Stimulated activated CD8-positive, alpha-beta memory T cell treated with anti-CD3 and anti-CD28 coated beads, Interleukin-4, amount 100 ng/mL, for 4 hours (primary cell): Measurements from ENCODE around the gene ABCC4.

ENCODE experiments used
- DNase-seq, 2 donors: peaks; one replicate each; pipeline ENCODE4 v3.0.0-alpha.2; 2020; ENCODE audit warnings: low read depth in 2 of 2, low spot score in 1 of 2

The ABCC4 gene

DNA sequence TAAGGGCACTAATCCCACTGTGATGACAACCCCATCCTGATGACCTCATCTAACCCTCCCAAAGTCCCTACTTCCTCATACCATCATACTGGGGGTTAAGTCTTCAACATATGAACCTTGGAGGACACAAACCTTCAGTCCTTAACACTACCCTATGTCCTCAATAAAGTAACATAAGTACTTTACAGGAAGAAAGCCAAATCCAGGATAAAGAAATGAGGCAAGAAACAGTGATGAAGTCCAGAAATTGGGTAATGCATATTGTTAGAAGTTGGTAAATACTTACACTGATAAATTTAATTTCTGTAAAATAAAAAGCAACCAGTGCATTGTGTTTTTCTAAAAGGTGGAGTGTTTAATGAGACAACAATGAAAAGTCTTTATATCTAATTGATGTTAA lies 304.1 kb downstream of the ABCC4 start:
- no peak for DNase-seq

DNA sequence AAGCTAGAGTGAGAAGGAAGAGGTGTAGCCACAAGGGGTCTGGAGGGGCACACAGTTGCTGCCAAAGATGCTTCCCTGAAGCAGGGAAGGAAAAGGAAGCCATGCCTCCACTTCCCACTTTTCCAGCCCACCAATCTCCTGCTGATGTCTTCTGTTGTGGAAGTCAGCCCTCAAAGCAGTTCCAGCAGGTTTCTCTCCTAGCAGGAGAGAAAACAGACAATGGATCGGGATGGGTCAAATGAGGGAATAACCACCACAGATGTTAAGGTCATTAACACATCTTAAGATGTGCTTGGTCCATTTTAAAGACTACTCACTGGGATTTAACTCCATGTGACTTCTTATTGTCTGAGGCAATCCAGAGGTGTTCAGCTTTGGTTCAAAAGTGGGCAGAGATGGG lies 304.8 kb downstream of the ABCC4 start:
- no peak for DNase-seq

DNA sequence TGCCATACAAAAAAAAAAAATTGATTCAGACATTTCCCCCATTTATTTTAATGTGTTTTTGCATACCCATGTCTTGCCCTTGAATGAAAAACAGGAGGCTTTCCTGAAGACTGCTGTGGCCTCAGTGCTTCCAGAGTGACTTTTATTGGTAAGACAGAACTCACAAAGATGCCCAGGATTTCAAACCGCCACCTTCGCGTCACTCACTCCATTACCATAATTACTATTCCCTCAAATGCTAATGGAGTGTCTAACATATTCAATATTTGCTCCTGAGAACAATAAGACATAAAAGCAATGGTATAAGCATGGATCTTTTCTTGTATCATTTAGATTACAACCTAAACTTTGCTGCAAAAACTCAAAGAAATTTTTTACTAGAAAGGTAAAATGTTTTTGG lies 306.7 kb downstream of the ABCC4 start:
- no peak for DNase-seq

DNA sequence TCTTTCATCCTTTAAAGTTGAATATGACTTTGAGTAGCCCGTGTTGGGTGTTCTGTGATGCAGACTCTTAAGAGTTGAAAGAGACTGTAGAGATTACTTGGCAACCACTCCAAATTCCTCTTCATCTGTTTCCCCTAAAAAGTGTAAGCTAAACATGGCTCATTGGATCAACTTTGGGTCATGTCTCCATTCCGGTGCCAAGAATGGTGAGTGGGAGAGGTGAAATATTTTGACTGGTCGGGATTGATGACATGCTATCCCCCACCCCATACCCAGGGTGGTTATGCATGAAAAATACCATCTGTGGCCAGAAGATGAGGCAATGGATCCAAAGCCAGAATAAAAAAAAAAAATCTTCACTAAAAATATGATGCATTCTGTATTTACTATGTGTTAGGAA lies 307.6 kb downstream of the ABCC4 start:
- DNase-seq = no peak

DNA sequence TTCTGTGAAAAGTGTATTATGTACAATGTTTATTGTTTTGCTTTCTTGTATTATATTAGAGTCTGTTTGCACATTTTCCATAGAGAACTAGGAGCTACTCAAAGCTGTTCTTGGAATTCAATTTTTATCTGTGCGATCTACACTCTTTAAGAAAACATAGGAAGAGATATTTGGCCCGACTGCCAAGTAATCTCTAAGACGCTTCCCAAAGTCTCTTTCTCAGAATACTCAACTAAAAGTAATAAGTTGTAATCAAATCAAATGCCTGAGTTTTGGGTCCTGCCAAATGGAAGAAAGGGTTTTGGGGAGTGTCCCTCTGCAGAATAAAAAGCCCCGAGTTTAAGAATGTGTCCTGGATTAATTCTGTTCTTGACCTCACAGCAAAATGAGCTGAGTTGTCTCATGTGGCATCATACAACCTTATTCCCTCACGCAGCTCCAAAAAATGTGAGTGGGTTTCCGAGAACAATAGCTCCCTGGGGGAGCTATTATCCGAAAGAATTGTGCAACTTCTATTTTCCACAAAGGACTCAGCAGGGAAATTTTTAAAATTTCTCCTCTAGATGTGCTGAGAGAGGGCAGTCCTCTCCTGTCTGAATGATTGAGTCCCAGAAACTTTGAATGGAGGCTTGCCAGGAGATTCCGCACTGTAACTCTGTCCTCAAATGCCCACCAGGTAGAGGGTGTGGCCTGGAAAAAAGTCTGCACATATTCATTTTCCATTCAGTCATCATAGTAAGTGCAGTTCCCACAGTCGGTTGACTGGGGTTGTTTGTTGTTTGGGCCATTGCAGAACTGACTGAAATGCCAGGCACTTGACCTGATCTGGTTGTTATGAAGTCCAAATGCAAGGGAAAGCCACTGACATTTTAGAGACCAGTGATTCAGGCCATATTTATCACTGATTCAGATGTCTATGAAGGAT lies 309.0 kb downstream of the ABCC4 start:
- no peak for DNase-seq

DNA sequence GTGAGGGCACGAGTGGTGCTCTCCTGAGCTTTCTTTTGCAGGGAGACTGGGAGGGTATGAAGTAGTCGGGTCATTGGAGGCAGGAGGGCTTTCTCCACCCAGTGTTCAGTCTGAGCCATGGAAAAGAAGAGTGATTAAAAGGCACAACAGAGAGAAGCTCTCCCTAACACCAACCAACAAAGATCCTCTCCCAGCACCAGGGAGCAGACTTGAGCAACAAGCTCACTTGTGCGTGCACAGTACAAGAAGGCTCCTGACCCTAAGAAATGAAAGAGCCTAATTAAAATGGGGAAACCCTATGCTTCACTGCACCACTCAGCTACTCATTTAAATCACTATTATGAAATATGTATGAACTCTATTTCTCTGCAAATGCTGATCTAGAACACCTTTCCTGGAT lies 312.6 kb downstream of the ABCC4 start:
- no peak for DNase-seq

DNA sequence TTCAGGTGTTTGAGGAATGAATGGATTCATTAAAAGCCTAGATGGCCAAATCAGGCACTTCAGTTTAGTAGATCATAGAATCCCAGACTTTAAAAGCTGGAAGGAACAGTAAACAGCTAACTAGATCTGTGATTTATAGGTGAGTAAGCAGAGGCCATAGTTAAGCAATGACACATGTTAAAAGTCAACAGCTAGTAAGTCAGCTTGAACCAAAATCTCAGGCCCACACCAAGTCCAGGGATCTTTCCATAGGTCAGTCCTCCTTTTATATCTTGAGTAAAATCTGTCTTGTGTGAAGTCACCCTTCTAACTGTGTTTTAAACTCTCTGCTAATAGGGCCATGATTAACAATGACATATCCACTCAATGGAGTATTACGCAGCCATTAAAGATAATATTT lies 313.4 kb downstream of the ABCC4 start:
- no peak for DNase-seq

DNA sequence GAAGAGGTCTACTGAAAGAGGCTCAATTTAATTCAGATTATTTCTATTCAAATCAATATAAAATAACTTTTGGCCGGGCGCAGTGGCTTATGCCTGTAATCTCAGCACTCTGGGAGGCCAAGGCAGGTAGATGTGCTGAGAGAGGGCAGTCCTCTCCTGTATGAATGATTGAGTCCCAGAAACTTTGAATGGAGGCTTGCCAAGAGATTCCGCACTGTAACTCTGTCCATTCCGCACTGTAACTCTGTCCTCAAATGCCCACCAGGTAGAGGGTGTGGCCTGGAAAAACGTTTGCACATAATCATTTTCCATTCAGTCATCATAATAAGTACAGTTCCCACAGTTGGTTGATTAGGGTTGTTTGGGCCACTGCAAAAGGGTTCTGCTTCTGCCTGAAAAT lies 314.2 kb downstream of the ABCC4 start:
- DNase-seq = no peak

DNA sequence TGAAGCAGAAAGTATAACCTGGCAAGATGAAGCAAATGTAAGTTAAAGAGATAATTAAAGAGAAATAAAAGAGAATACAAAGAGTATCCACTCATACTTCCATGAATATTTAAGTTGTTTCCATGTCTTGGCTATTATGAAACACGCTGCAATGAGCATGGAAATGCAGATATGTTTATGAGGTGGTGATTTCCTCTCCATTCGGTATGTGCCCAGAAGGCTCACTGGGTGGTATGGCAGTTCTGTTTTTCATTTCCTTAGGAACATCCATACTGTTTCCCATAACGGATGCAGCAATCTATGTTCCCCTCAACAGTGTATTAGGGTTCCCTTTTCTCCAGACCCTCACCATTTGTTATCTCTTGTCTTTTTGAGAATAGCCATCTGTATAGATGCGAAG lies 316.3 kb downstream of the ABCC4 start:
- no peak for DNase-seq

DNA sequence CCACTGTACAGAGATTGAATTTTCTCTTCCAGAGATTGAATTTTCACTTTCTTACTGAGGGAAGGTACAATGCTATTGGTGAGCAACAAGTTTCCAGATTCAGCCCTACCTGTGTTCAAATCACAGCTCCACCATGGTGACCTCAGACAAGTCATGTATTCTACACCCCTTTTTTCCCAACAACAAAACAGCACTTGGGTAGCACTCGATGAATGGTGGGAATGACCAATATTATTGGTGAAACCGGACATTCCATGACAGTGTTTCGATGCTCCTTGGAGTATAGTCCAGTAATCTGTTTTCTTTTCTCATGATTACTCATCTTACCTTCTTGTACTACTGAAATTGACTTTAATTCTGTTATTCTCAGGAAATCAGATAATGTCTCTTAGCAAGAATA lies 322.7 kb downstream of the ABCC4 start:
- no peak for DNase-seq

DNA sequence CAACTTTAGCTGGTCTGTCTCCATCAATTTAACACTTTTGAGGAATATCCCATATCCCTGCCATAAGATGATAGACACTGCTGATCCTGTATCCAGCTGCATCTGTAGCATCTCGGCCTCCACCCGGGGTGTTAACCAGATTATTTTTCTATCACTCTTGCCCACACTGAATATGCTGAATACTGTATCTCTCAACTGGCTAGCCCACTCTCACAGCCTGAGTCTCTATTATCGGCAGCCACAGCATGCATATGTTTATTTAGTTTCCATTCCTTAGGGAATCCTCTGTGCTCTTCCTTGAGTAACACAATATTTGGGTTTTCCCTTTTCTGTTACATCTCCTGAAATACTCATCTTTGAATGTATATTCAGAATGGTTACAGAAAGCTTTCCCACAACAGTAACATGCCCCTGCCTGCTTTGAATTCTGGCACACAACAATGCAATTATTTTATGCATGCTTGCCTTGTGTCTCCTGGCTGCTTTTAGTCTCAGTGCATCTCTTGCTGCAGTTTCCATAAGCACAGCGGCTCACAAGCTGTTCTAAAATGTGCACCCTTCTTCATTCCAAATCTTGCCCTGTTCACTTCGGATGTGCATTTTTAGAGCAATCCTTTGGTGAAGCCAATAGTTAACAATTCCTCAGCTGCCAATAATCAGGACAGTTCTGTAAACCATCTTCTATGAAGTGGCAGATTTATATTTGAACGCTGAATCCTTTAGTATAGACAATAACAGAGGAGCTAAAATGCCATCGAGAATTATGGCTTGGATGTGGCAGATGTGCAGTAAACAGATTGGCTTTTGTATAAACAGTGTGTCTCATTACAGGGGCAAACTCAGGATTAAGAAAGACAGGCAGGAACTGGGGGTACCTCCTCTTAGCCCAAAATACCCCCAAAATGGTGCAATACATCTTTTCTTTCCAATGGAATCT lies 327.0 kb downstream of the ABCC4 start:
- DNase-seq = no peak

DNA sequence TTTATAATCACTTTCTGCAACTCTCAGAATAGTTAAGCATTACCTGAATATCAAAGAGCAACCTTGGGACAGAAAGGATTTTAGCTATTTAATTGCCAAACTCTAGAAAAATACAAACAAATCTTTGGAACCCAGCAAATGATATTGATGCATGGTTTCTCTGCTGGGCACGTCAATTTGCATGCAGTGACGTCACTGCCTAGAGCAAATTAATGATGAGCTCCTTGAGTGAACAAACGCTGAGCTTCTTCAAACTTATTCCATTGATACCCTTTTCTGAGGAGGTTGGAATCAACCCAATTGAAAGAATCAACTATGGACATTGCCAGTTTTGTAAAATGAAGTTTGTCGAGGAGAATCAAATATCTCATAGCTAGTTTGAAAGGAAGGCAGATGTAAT lies 329.0 kb downstream of the ABCC4 start:
- no peak for DNase-seq
